ENCODE measurements around the gene CEACAM16. TPM values are rescaled to one million over a fixed set of nuclear protein-coding genes. Genes with fewer than 3 reads are reported as not detected.

The CEACAM16 gene
- total RNA-seq, 2 experiments from 2014 or later: not detected

GRCh38 chr19:44712864-44713515 lies 14.0 kb downstream of the CEACAM16 start:
- Mint-ChIP-seq H3K27me3 (no peaks in the 10 kb centered on the region), H3K4me3 (no peak overlapping the region), H3K36me3 (ENCODE audit: low read depth) (no peaks in the 10 kb centered on the region), H3K9me3 (peaks cover 17% of the 10 kb centered on the region), H3K4me1 (ENCODE audit: low read depth) (peaks cover 5% of the 10 kb centered on the region), H3K27ac (no peak overlapping the region)
- ChIA-PET CTCF (interaction anchor here (1.1 to 4.0 kb wide), 4 partner anchors 10 to 71 kb away, joined by 6 to 38 read pairs (median 8); no protein-coding TSS in a partner anchor), POLR2A (interaction anchor here (0.5 to 1.3 kb wide), 3 partner anchors 21 to 40 kb away, joined by 3 read pairs; no protein-coding TSS in a partner anchor)
- intact Hi-C loops (cut with micrococcal nuclease): no loop called here
- ATAC-seq (no peak), DNase-seq (no peak)
- TF ChIP-seq, protein P1, sequence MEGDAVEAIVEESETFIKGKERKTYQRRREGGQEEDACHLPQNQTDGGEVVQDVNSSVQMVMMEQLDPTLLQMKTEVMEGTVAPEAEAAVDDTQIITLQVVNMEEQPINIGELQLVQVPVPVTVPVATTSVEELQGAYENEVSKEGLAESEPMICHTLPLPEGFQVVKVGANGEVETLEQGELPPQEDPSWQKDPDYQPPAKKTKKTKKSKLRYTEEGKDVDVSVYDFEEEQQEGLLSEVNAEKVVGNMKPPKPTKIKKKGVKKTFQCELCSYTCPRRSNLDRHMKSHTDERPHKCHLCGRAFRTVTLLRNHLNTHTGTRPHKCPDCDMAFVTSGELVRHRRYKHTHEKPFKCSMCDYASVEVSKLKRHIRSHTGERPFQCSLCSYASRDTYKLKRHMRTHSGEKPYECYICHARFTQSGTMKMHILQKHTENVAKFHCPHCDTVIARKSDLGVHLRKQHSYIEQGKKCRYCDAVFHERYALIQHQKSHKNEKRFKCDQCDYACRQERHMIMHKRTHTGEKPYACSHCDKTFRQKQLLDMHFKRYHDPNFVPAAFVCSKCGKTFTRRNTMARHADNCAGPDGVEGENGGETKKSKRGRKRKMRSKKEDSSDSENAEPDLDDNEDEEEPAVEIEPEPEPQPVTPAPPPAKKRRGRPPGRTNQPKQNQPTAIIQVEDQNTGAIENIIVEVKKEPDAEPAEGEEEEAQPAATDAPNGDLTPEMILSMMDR (IDR thresholded peaks at IDR 0.05): no peak

GRCh38 chr19:44714597-44715169 lies 15.7 kb downstream of the CEACAM16 start:
- Mint-ChIP-seq H3K9me3 (peaks cover 17% of the 10 kb centered on the region), H3K36me3 (ENCODE audit: low read depth) (no peaks in the 10 kb centered on the region), H3K27me3 (no peaks in the 10 kb centered on the region), H3K4me3 (no peak overlapping the region), H3K27ac (no peak overlapping the region), H3K4me1 (ENCODE audit: low read depth) (peaks cover 5% of the 10 kb centered on the region)
- TF ChIP-seq, protein P1 (IDR thresholded peaks at IDR 0.05): no peak
- DNase-seq: no peak
- CTCF ChIA-PET: interaction anchor here (1.0 to 4.0 kb wide), 6 partner anchors 9 to 70 kb away, joined by 4 to 38 read pairs (median 5); no protein-coding TSS in a partner anchor
- no peak for ATAC-seq
- POLR2A ChIA-PET: interaction anchor here (0.5 kb wide), 1 partner anchor 26 kb away, joined by 3 read pairs; no protein-coding TSS in a partner anchor
- intact Hi-C loops (cut with micrococcal nuclease): no loop called here

DNA sequence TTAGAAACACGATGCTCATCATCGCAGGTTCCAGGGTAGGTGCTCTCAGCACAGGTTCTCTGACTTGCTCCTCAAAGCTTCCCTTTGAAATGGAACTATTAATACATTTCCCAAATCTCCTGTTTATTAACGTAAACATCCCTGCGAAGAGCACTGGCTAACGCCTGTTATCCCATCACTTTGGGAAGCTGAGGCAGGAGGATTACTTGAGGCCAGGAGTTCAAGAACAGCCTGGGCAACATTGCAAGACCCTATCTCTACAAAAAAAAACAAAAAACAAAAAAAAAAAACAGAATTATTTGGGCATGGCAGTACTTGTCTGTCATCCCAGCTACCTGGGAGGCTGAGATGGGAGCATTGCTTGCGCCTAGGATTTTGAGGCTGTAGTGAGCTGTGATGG lies 18.7 kb downstream of the CEACAM16 start:
- CTCF ChIA-PET: interaction anchor here (0.6 kb wide), 1 partner anchor 9 kb away, joined by 3 read pairs; no protein-coding TSS in a partner anchor
- TF ChIP-seq, protein P1 (IDR thresholded peaks at IDR 0.05): no peak
- intact Hi-C loops (cut with micrococcal nuclease): no loop called here
- peaks cover 17% of the 10 kb centered on the region for H3K9me3 Mint-ChIP-seq
- POLR2A ChIA-PET: no interaction called here
- no peaks in the 10 kb centered on the region for H3K36me3 Mint-ChIP-seq (ENCODE audit: low read depth)
- DNase-seq (no peak), ATAC-seq (no peak)
- no peaks in the 10 kb centered on the region for H3K27me3 Mint-ChIP-seq
- H3K27ac Mint-ChIP-seq: no peak overlapping the region
- H3K4me1 Mint-ChIP-seq (ENCODE audit: low read depth): peaks cover 15% of the 10 kb centered on the region
- no peak overlapping the region for H3K4me3 Mint-ChIP-seq

GRCh38 chr19:44718441-44719261 lies 19.7 kb downstream of the CEACAM16 start:
- H3K4me1 Mint-ChIP-seq (ENCODE audit: low read depth): peaks cover 23% of the 10 kb centered on the region
- TF ChIP-seq, protein P1 (IDR thresholded peaks at IDR 0.05): no peak
- H3K36me3 Mint-ChIP-seq (ENCODE audit: low read depth): no peaks in the 10 kb centered on the region
- H3K4me3 Mint-ChIP-seq: no peak overlapping the region
- H3K27ac Mint-ChIP-seq: no peak overlapping the region
- ATAC-seq: no peak
- DNase-seq: no peak
- CTCF ChIA-PET: interaction anchor here (15.3 kb wide), 1 partner anchor 50 kb away, joined by 474 read pairs; no protein-coding TSS in a partner anchor
- POLR2A ChIA-PET: interaction anchor here (0.6 kb wide), 1 partner anchor 211 kb away, joined by 3 read pairs; no protein-coding TSS in a partner anchor
- H3K9me3 Mint-ChIP-seq: peaks cover 17% of the 10 kb centered on the region
- intact Hi-C loops (cut with micrococcal nuclease): no loop called here
- H3K27me3 Mint-ChIP-seq: no peaks in the 10 kb centered on the region
